Measurements from ENCODE around the gene TAMALIN. TPM values are rescaled to one million over a fixed set of nuclear protein-coding genes. Genes with fewer than 3 reads are reported as not detected.

TAMALIN gene
- total and polyA plus RNA-seq, 2 of the 4 experiments (the other 2 are of a cell fraction) = 2.7 to 5.3 TPM

DNA sequence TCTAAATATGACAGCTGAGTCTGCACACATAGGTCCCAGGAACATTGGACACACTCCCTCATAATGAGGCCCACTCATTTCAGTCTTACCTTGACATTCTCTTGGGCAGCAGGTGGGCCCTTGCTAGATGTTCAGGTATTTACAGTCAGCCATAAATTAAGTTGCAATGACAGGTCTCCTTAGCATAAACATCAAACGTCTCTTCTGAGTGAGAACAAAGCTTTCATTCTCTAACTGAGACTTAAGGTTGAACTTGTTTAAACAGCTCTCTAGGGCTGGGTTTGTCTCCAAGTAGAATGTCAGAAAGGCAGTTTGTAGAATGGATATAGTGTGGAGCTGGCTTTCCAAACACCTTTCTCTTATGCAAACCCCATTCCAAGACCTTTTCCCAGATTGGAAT is 44.9 kb upstream of the TAMALIN start:
- H2BK120ac ChIP-seq (ENCODE audit: low read depth, low read length) = no peak overlapping the region
- no CpG with 5 or more reads among the region's 1 CpG for WGBS, 2 experiments (ENCODE audit: extremely low coverage in 2 of 2, insufficient read length in 1 of 2)
- H3K23ac ChIP-seq (ENCODE audit: low read depth, low read length) = 0 out of 2 replicates have a peak overlapping the region, but pooled peaks have one; percentile 58
- H3K9me3 ChIP-seq (ENCODE audit: control insufficient read depth, insufficient read depth, low read length) = no peaks in the 10 kb centered on the region
- no peak overlapping the region for H2BK15ac ChIP-seq (ENCODE audit: low read depth, low read length)
- intact Hi-C loops (cut with micrococcal nuclease) = no loop called here
- dilution Hi-C loops (cut with HindIII; ENCODE audit: low sequenced_read_pairs, unreplicated experiment) = loop anchor here (25.0 kb wide), 1 partner anchor 100 kb away; no protein-coding TSS in a partner anchor
- TF ChIP-seq RAD21 (IDR thresholded peaks at IDR 0.05; ENCODE audit: low read length) = no peak
- no peak for TF ChIP-seq FOS (IDR thresholded peaks at IDR 0.05; ENCODE audit: low read depth, low read length)
- TF ChIP-seq USF2 (IDR thresholded peaks at IDR 0.05; ENCODE audit: low read depth, low read length) = no peak
- no peak for TF ChIP-seq RCOR1 (IDR thresholded peaks at IDR 0.05; ENCODE audit: insufficient replicate concordance, low read length)
- TF ChIP-seq CEBPB (IDR thresholded peaks at IDR 0.05; ENCODE audit: low read depth, low read length) = no peak
- TF ChIP-seq MAZ (IDR thresholded peaks at IDR 0.05; ENCODE audit: borderline replicate concordance, low read depth, low read length) = no peak
- TF ChIP-seq MXI1 (IDR thresholded peaks at IDR 0.05; ENCODE audit: borderline replicate concordance, low read depth, low read length) = no peak
- TF ChIP-seq NFE2L2 (IDR thresholded peaks at IDR 0.05; ENCODE audit: low read depth, low read length) = no peak
- TF ChIP-seq MAFK (IDR thresholded peaks at IDR 0.05; ENCODE audit: low read depth, low read length) = no peak
- no peak for TF ChIP-seq POLR2A (IDR thresholded peaks at IDR 0.05; ENCODE audit: low read depth, low read length)
- H3K9ac ChIP-seq (ENCODE audit: low read depth, low read length) = no peak overlapping the region
- H3K4me1 ChIP-seq (ENCODE audit: control insufficient read depth, insufficient read depth, low read length) = peaks cover 9% of the 10 kb centered on the region
- 0 out of 4 replicates have a peak overlapping the region, but pooled peaks of 1 of the 2 experiments have one; percentile 9 for H4K8ac ChIP-seq (ENCODE audit: low read depth in 2 of 2, low read length in 2 of 2)
- no peaks in the 10 kb centered on the region for H3K27me3 ChIP-seq (ENCODE audit: control insufficient read depth, insufficient read depth, low read length)
- H3K18ac ChIP-seq (ENCODE audit: low read depth, low read length) = no peak overlapping the region
- H4K20me1 ChIP-seq (ENCODE audit: insufficient read depth, low read length) = peaks cover 30% of the 10 kb centered on the region; the same call in 1 of the 2 replicates
- H4K5ac ChIP-seq (ENCODE audit: low read depth, low read length) = no peak overlapping the region
- H2AFZ ChIP-seq (replicated peaks; ENCODE audit: low read length, poor library complexity) = no peak overlapping the region
- peaks cover 34 to 78% of the 10 kb centered on the region in 2 experiments for H3K79me1 ChIP-seq (ENCODE audit: low read depth in 1 of 2, low read length in 2 of 2)
- no peak overlapping the region for H2BK5ac ChIP-seq (ENCODE audit: low read depth, low read length, poor library complexity, severe bottlenecking)
- ChIA-PET CTCF (interaction anchor here (1.0 to 2.1 kb wide), 2 partner anchors 9 to 63 kb away, joined by 3 to 16 read pairs; no protein-coding TSS in a partner anchor), POLR2A (ENCODE audit: unreplicated experiment) (no interaction called here)
- no peak overlapping the region for H3K4me3 ChIP-seq (ENCODE audit: insufficient read depth, low read depth, low read length)
- H3K4ac ChIP-seq (ENCODE audit: low read depth, low read length) = no peak overlapping the region
- H3K9me1 ChIP-seq (ENCODE audit: insufficient read depth, low read length) = peaks cover 12% of the 10 kb centered on the region; the same call in 1 of the 2 replicates
- no peak for ATAC-seq (ENCODE audit: low read depth)
- no peak overlapping the region for H3K56ac ChIP-seq (ENCODE audit: extremely low read depth, insufficient read depth, low read length)
- in situ Hi-C loops (cut with MboI; ENCODE audit: low sequenced_read_pairs) = no loop called here
- H2AK5ac ChIP-seq (ENCODE audit: low read depth, low read length) = no peak overlapping the region
- H3K4me2 ChIP-seq (ENCODE audit: low read depth, low read length) = no peak overlapping the region; the same call in 1 of the 2 replicates
- no peak overlapping the region for H3K27ac ChIP-seq (ENCODE audit: insufficient read depth, low read length)
- no TSS peak for BruUV-seq (replicated peaks)
- DNase-seq = no peak
- peak overlapping the region; percentile 55; the same call in 1 of the 2 replicates for H3K14ac ChIP-seq (replicated peaks; ENCODE audit: low read depth, low read length)
- H4K91ac ChIP-seq (ENCODE audit: insufficient read depth, low read depth, low read length) = no peak overlapping the region
- H2AK9ac ChIP-seq (replicated peaks; ENCODE audit: low read depth, low read length, poor library complexity) = no peak overlapping the region
- peaks cover 7% of the 10 kb centered on the region for H3K36me3 ChIP-seq (ENCODE audit: control insufficient read depth, insufficient read depth, low read length)
- H2BK20ac ChIP-seq (ENCODE audit: low read depth, low read length) = no peak overlapping the region
